HG02571 (cell line): ENCODE data around the gene DHCR7.

Experiments used
- ATAC-seq: cut with Tn5 transposase; IDR thresholded peaks from one replicate; pipeline ENCODE4 v1.9.1; 2021; ENCODE audit warnings: mild to moderate bottlenecking, moderate library complexity; ENCODE audit not compliant: unreplicated experiment

DHCR7 gene, protein sequence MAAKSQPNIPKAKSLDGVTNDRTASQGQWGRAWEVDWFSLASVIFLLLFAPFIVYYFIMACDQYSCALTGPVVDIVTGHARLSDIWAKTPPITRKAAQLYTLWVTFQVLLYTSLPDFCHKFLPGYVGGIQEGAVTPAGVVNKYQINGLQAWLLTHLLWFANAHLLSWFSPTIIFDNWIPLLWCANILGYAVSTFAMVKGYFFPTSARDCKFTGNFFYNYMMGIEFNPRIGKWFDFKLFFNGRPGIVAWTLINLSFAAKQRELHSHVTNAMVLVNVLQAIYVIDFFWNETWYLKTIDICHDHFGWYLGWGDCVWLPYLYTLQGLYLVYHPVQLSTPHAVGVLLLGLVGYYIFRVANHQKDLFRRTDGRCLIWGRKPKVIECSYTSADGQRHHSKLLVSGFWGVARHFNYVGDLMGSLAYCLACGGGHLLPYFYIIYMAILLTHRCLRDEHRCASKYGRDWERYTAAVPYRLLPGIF

DNA sequence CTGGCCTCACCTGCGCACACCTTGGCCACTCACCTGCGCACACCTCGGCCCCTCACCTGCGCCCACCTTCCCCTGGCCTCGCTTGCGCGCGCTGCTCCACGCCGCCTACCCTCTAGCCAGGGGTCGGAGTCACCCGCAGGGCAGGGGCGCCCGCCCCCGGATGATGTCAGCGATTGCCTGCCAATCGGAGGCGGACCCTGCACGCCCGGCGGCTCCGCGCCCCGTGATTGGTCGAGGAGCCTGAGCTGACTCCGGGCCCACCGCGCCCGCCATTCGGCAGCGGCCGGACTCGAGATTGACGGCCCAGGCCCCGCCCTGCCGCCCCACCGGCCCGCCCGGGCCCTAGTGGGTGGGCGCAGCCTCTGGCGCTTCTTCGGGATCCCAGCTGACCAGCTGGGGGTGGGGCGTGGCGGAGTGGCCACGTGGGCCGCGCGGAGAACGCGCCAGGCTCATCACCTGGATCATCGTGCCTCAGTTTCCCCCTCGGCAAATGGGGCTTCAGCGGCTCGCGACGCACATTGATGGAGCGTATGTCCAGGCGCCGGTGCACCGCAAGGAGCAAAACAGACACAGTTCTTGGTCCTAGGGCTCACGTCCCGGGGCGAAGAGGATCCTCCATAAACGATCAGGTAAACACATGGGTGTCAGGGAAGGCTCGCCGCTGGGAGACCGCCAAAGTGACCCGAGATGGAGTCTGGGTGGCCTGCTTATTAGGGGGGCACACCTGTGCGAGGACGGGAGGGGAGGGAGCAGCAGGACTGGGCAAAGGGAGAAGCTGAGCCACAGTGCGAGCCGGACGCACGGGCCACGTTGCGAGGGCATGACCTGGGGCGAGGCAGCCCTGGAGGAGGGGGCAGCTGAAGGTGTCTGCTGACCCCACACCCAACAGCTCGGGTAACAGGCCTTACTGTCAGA lies at the start of gene DHCR7:
Gene DHCR7 (minus strand): TSS at position 137 of the 915 bp plus-strand sequence. CDS start 3,441 bp downstream, outside the sequence.
- peak; percentile 79 for ATAC-seq

GRCh38 chr11:71496421-71496820 lies 48.2 kb upstream of the DHCR7 start:
- ATAC-seq: no peak

GRCh38 chr11:71495286-71496230 lies 47.4 kb upstream of the DHCR7 start:
- no peak for ATAC-seq

- ATAC-seq: no peak
These were observed 43.7 kb upstream of the DHCR7 start for GRCh38 chr11:71491940-71492339.

DNA sequence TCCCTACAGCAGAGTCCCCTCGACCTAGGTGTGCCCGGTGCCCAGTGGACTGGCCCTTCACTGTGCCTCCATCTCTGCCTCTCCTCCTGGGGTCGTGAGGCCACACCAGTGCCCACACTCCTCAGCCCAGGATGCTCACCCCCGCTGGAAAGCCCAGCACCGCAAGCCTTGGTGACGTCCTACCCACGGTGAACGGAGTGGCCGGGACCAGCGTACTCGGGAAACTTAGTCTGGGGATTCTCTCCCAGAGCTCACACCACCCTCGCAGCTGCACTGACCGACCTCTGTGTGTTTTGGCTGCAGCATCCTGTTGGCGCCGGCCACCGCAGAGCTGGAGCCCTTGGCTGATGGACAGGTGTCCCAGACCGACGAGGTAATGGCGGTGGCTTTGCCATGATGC lies 43.3 kb upstream of the DHCR7 start:
- no peak for ATAC-seq

GRCh38 chr11:71490731-71491390 lies 42.7 kb upstream of the DHCR7 start:
- ATAC-seq: no peak

- no peak for ATAC-seq
These were observed 42.0 kb upstream of the DHCR7 start for GRCh38 chr11:71490044-71490730.

DNA sequence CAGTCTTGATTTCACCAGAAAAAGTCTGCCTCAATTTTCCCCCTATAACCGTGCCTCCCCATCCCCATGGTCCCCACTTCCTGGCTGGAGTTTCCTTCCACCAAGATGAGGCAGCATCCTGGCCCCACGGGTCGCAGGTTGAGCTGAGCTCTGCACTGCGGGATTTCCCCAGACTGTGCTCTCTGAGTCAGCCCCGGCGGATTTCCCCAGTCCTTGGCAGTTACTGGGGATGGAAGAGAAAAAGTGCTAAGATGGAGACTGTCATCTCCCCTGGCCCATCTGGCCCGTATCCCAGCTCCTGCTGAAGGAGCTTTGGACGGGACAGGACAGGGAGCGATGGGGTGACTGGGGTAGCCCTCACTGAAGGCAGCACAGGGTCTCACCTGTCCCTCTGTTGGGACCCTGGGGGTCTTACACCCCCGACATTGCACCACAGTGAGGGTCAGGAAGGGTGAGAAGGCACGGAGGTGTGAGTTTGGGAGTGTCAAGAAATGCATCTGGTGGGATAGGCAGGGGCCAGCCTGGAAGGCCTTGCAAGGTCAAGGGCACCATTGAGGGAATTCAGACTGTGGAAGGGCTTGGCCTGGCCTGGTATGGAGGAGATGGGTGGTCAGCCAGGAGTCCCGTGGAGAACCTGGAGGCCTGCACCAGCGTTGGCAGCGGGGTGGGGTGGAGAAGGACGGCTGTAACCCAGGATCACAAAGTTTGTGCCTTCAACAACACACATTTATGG lies 41.3 kb upstream of the DHCR7 start:
- ATAC-seq: no peak

GRCh38 chr11:71488681-71489270 lies 40.6 kb upstream of the DHCR7 start:
- ATAC-seq: no peak

GRCh38 chr11:71486320-71486719 lies 38.1 kb upstream of the DHCR7 start:
- no peak for ATAC-seq

DNA sequence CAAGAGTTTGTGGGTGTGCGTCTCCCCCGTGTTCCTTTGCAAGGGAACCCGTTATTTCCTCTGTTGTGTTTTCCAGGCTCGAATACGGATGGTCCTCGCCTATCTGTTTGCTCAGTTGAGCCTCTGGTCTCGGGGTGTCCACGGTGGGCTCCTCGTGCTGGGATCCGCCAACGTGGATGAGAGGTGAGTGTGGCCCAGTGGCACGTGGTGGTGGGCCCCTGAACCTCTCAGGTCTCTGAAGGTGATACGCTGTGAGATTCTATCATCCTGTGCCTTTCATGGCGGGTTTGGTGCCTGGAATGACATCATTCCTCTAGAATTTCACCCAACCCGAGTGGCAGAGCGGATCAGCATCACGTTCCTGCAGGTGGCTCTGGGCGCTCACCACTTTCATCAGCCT lies 37.3 kb upstream of the DHCR7 start:
- ATAC-seq: no peak

DNA sequence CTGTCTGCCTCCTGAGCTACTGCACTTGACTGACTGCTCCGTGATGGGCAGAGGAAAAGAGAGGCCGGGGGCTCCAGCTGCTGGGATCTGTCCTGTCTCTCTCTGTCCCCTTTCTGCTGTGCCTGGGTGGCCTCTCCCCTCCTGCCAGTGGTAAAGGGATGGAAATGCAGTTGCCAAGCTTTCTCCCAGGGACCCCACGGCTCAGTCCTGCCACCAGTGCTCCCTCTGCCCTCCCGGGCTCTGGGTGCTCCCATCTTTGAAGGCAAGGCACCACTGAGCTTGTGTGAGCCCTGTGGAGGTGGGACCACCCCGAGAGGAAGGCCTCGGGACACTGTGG lies 36.8 kb upstream of the DHCR7 start:
- ATAC-seq: no peak

- ATAC-seq: no peak
These were observed 36.3 kb upstream of the DHCR7 start for GRCh38 chr11:71484248-71485062.

DNA sequence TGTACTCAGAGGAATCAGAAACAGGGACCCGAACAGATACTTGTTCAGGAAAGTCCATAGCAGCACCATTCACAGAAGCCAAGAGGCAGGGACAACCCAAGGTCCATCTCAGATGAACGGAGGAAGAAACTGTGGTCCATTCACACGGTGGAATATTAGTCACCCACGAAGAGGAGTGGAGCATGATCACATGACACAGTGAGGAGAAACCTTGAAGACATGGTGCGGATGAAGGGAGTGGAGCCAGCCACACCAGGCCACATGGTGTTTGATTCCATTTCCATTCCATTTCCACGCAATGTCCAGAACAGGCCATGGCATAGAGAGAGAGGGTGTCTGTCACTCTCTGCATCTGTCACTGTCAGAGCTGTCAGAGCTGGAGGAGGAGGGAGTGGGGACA lies 35.5 kb upstream of the DHCR7 start:
- ATAC-seq: no peak

DNA sequence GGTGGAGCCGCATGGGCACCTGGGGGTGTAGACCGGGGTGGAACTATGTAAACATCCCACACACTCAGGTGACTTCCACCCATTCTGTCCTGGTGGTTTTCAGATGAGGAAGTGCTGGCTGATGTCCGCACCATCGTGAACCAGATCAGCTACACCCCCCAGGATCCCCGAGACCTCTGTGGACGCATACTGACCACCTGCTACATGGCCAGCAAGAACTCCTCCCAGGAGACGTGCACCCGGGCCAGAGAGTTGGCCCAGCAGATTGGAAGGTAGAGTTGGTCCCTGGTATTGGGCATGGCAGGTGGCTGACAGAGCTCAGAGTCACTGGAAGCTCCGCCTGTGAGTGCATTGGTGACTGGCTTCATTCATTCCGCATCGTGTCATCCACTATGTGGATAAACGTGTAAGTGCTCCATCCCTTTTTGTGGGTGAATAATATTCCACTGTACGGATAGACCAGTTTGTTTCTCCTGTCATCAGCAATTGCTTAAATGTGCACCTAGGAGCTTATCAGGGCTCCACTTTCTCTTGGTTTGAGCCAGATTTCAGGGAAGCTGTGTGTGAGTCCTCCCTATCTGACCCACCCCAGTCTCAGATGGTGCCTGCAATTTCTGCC lies 34.7 kb upstream of the DHCR7 start:
- no peak for ATAC-seq

GRCh38 chr11:71482216-71482615 lies 34.0 kb upstream of the DHCR7 start:
- ATAC-seq: no peak
